GM23338 (cell line): ENCODE measurements around the gene ZNF286A. TPM values are rescaled to one million over a fixed set of nuclear protein-coding genes. Genes with fewer than 3 reads are reported as not detected.

Experiments
- ATAC-seq: fragments of 200-7000 bp; cut with Tn5 transposase; 3 replicates; pipeline ENCODE4 v1.9.1; 2020
- DNase-seq: peaks from one replicate; pipeline ENCODE4 v3.0.0-alpha.2; 2015; ENCODE audit warnings: low spot score
- H2AFZ ChIP-seq: fragments of 200-600 bp; sonication (generic); 2 replicates; pipeline ENCODE4 v1.8.0; 2016; ENCODE audit warnings: antibody characterized with exemption, mild to moderate bottlenecking, moderate library complexity
- H3F3A ChIP-seq: fragments of 200-600 bp; sonication (generic); replicated peaks from 2 replicates; pipeline ENCODE4 v1.8.0; 2017; ENCODE audit warnings: antibody characterized with exemption, mixed run types, low read depth
- H3K27ac ChIP-seq: fragments of 200-600 bp; sonication (generic); 2 replicates; pipeline ENCODE4 v1.6.1; 2016; ENCODE audit warnings: low read depth
- H3K27me3 ChIP-seq: fragments of 200-600 bp; sonication (generic); 2 replicates; pipeline ENCODE4 v1.8.0; 2016; ENCODE audit warnings: mild to moderate bottlenecking, mixed run types, moderate library complexity; ENCODE audit not compliant: insufficient read depth
- H3K36me3 ChIP-seq: fragments of 200-600 bp; sonication (generic); 2 replicates; pipeline ENCODE4 v1.8.0; 2016; ENCODE audit warnings: mild to moderate bottlenecking; ENCODE audit not compliant: insufficient read depth
- H3K4me1 ChIP-seq: fragments of 200-600 bp; sonication (generic); 2 replicates; pipeline ENCODE4 v1.8.0; 2016; ENCODE audit warnings: mild to moderate bottlenecking, moderate library complexity; ENCODE audit not compliant: insufficient read depth
- H3K4me2 ChIP-seq: fragments of 200-600 bp; sonication (generic); 2 replicates; pipeline ENCODE4 v1.7.1; 2017; ENCODE audit warnings: mixed run types
- H3K4me3 ChIP-seq: fragments of 200-600 bp; sonication (generic); 2 replicates; pipeline ENCODE4 v1.6.1; 2016; ENCODE audit warnings: mixed run types
- H3K79me2 ChIP-seq: fragments of 200-600 bp; sonication (generic); replicated peaks from 2 replicates; pipeline ENCODE4 v1.8.0; 2017; ENCODE audit warnings: mild to moderate bottlenecking; ENCODE audit not compliant: insufficient read depth
- H3K9me2 ChIP-seq: fragments of 200-600 bp; sonication (generic); 2 replicates; pipeline ENCODE4 v1.8.0; 2017; ENCODE audit not compliant: insufficient read depth
- H4K20me1 ChIP-seq: fragments of 200-600 bp; sonication (generic); replicated peaks from 2 replicates; pipeline ENCODE4 v1.8.0; 2017; ENCODE audit warnings: mild to moderate bottlenecking; ENCODE audit not compliant: insufficient read depth
- H3K27ac Mint-ChIP-seq: 2 replicates; pipeline ENCODE4 v1.8.0; 2020; ENCODE audit warnings: inconsistent platforms, mild to moderate bottlenecking, moderate library complexity, mixed read lengths
- H3K27me3 Mint-ChIP-seq: 3 replicates; pipeline ENCODE4 v1.8.0; 2022; ENCODE audit warnings: low read depth, mild to moderate bottlenecking, moderate library complexity, mixed read lengths, inconsistent platforms; ENCODE audit not compliant: insufficient read depth, poor library complexity
- H3K36me3 Mint-ChIP-seq: 3 replicates; pipeline ENCODE4 v1.8.0; 2021; ENCODE audit warnings: low read depth, mild to moderate bottlenecking, inconsistent platforms, moderate library complexity, mixed read lengths
- H3K4me1 Mint-ChIP-seq: 3 replicates; pipeline ENCODE4 v1.8.0; 2020; ENCODE audit warnings: mild to moderate bottlenecking, inconsistent platforms, mixed read lengths
- H3K4me3 Mint-ChIP-seq: 3 replicates; pipeline ENCODE4 v1.8.0; 2021; ENCODE audit warnings: moderate library complexity, mild to moderate bottlenecking, inconsistent platforms, mixed read lengths
- H3K9me3 Mint-ChIP-seq: 3 replicates; pipeline ENCODE4 v1.8.0; 2020; ENCODE audit warnings: moderate library complexity, mild to moderate bottlenecking, inconsistent platforms, mixed read lengths
- EZH2 ChIP-seq: fragments of 200-600 bp; sonication (generic); IDR thresholded peaks from one replicate; pipeline ENCODE4 v1.8.0; 2017; ENCODE audit warnings: antibody characterized with exemption, mild to moderate bottlenecking, low read depth; ENCODE audit not compliant: unreplicated experiment
- JUNB ChIP-seq: IDR thresholded peaks from one replicate; pipeline ENCODE4 v1.6.1; 2016; ENCODE audit warnings: antibody characterized with exemption; ENCODE audit not compliant: unreplicated experiment
- POLR2AphosphoS5 ChIP-seq: IDR thresholded peaks from 2 replicates; pipeline ENCODE4 v1.6.1; 2016; ENCODE audit warnings: antibody characterized with exemption, low read depth
- REST ChIP-seq: IDR thresholded peaks from one replicate; pipeline ENCODE4 v1.6.1; 2018; ENCODE audit warnings: antibody characterized with exemption; ENCODE audit not compliant: unreplicated experiment
- ZNF462 ChIP-seq: fragments of 250-450 bp; sonication (Bioruptor Pico); IDR thresholded peaks from 2 replicates; pipeline ENCODE4 v1.5.0; 2020; ENCODE audit warnings: mild to moderate bottlenecking, moderate library complexity
- polyA plus RNA-seq: library from polyadenylated mRNA; unstranded; fragments of >200 nt; fragmentation: Nextera tagmentation; extraction: Ambion mirVana; gene quantifications from 2 replicates; pipeline ENCODE4 v1.2.1, GENCODE V29; 2016
- total RNA-seq: library from RNA; depleted of rRNA; stranded (reverse); fragments of >200 nt; shearing (Covaris generic); gene quantifications from 2 replicates; pipeline ENCODE4 v1.2.3, GENCODE V29; 2014
- TF ChIP-seq, protein P1 (sequence below): IDR thresholded peaks from 2 replicates; pipeline ENCODE4 v1.6.1; 2016; ENCODE audit warnings: antibody characterized with exemption
- TF ChIP-seq, protein P2 (sequence below), 2 experiments: fragments of 200-600 bp in 1 of 2; sonication (generic) in 1 of 2; conservative IDR thresholded peaks; 2 replicates each; pipeline versions ENCODE4 v1.5.1 to v1.6.1; 2016 to 2017; ENCODE audit warnings: antibody characterized with exemption in 2 of 2, low read depth in 2 of 2, mild to moderate bottlenecking in 2 of 2, moderate library complexity in 1 of 2

ZNF286A gene
- total and polyA plus RNA-seq, 2 experiments from 2014 or later, result 44.8 to 93.4 TPM

- TF ChIP-seq REST (no peak), EZH2 (no peak), ZNF462 (CRISPR knock-in tag) (no peak), JUNB (no peak)
These were observed 42.1 kb downstream of the ZNF286A start (continued) for GRCh38 chr17:15741624-15742023.

- H3K4me1 Mint-ChIP-seq, result no peaks in the 10 kb centered on the region
- Histone ChIP-seq H2AFZ (no peak overlapping the region), H3F3A (no peaks in the 10 kb centered on the region), H3K27ac (no peak overlapping the region), H3K36me3 (no peaks in the 10 kb centered on the region), H4K20me1 (no peaks in the 10 kb centered on the region), H3K27me3 (no peaks in the 10 kb centered on the region), H3K9me2 (no peaks in the 10 kb centered on the region), H3K4me1 (no peaks in the 10 kb centered on the region; the same call in 1 of the 2 replicates), H3K4me2 (no peak overlapping the region), H3K4me3 (no peak overlapping the region), H3K79me2 (no peaks in the 10 kb centered on the region)
- TF ChIP-seq POLR2AphosphoS5 (no peak), EZH2 (no peak)
- TF ChIP-seq, protein P1, sequence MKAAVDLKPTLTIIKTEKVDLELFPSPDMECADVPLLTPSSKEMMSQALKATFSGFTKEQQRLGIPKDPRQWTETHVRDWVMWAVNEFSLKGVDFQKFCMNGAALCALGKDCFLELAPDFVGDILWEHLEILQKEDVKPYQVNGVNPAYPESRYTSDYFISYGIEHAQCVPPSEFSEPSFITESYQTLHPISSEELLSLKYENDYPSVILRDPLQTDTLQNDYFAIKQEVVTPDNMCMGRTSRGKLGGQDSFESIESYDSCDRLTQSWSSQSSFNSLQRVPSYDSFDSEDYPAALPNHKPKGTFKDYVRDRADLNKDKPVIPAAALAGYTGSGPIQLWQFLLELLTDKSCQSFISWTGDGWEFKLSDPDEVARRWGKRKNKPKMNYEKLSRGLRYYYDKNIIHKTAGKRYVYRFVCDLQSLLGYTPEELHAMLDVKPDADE, result no peak
- TF ChIP-seq, protein P2, sequence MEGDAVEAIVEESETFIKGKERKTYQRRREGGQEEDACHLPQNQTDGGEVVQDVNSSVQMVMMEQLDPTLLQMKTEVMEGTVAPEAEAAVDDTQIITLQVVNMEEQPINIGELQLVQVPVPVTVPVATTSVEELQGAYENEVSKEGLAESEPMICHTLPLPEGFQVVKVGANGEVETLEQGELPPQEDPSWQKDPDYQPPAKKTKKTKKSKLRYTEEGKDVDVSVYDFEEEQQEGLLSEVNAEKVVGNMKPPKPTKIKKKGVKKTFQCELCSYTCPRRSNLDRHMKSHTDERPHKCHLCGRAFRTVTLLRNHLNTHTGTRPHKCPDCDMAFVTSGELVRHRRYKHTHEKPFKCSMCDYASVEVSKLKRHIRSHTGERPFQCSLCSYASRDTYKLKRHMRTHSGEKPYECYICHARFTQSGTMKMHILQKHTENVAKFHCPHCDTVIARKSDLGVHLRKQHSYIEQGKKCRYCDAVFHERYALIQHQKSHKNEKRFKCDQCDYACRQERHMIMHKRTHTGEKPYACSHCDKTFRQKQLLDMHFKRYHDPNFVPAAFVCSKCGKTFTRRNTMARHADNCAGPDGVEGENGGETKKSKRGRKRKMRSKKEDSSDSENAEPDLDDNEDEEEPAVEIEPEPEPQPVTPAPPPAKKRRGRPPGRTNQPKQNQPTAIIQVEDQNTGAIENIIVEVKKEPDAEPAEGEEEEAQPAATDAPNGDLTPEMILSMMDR (conservative IDR thresholded peaks at IDR 0.05; ENCODE audit: low read depth in 2 of 2), result no peak
- peaks cover 5% of the 10 kb centered on the region; the same call in 2 of the 3 replicates for H3K9me3 Mint-ChIP-seq
- H3K36me3 Mint-ChIP-seq, result no peaks in the 10 kb centered on the region
- H3K4me3 Mint-ChIP-seq, result no peak overlapping the region
- ATAC-seq (no peak), DNase-seq (no peak)
- H3K27ac Mint-ChIP-seq, result no peak overlapping the region
- peaks cover 3% of the 10 kb centered on the region for H3K27me3 Mint-ChIP-seq
These were observed 42.7 kb downstream of the ZNF286A start for GRCh38 chr17:15742051-15742795.
